ENCODE data around the gene LRP6.
A peak's percentile ranks its signal among the peaks of the same experiment; 100 is the strongest.
"Not testable (repeated sequence)": the region's sequence is repeated elsewhere in the genome, so short reads cannot be mapped to it uniquely, and the experiment has no call there.

LRP6 gene

GRCh38 chr12:12266873-12267741 is at the start of gene LRP6:
LRP6 (minus strand) TSS chr12:12267044; CDS start chr12:12266735, 309 bp downstream.
- no peak for TF ChIP-seq CTCF (IDR thresholded peaks at IDR 0.05; ENCODE audit: low read depth, low read length)
- peak; percentile 90 for DNase-seq (ENCODE audit: extremely low read depth, low read depth)

- no peak for TF ChIP-seq CTCF (IDR thresholded peaks at IDR 0.05; ENCODE audit: low read depth, low read length)
- DNase-seq (ENCODE audit: extremely low read depth, low read depth) = no peak
These were observed 49.0 kb upstream of the LRP6 start for GRCh38 chr12:12315838-12316237.

GRCh38 chr12:12310695-12311094 is 43.9 kb upstream of the LRP6 start:
- DNase-seq (ENCODE audit: extremely low read depth, low read depth) = not testable (repeated sequence)

GRCh38 chr12:12305568-12306300 is 38.9 kb upstream of the LRP6 start:
- TF ChIP-seq CTCF (IDR thresholded peaks at IDR 0.05; ENCODE audit: low read depth, low read length) = no peak
- DNase-seq (ENCODE audit: extremely low read depth, low read depth) = no peak

GRCh38 chr12:12302976-12303375 is 36.1 kb upstream of the LRP6 start:
- TF ChIP-seq CTCF (IDR thresholded peaks at IDR 0.05; ENCODE audit: low read depth, low read length) = no peak
- no peak for DNase-seq (ENCODE audit: extremely low read depth, low read depth)

GRCh38 chr12:12301122-12301521 is 34.3 kb upstream of the LRP6 start:
- TF ChIP-seq CTCF (IDR thresholded peaks at IDR 0.05; ENCODE audit: low read depth, low read length) = no peak
- no peak for DNase-seq (ENCODE audit: extremely low read depth, low read depth)

- no peak for TF ChIP-seq CTCF (IDR thresholded peaks at IDR 0.05; ENCODE audit: low read depth, low read length)
- no peak for DNase-seq (ENCODE audit: extremely low read depth, low read depth)
These were observed 30.5 kb upstream of the LRP6 start for GRCh38 chr12:12297201-12297830.
